HepG2 (cell line): Measurements from ENCODE around the gene SNRNP48. TPM values are rescaled to one million over a fixed set of nuclear protein-coding genes. Genes with fewer than 3 reads are reported as not detected.

Source experiments
- AGO2 ChIP-seq: fragments of 200-400 bp; formaldehyde crosslinking; optimal IDR thresholded peaks from 2 replicates; pipeline ENCODE3; 2017; ENCODE audit warnings: mild to moderate bottlenecking, low read depth, low read length, moderate library complexity
- ATF7-NPFF ChIP-seq: sonication (generic); formaldehyde crosslinking; IDR thresholded peaks from 2 replicates; pipeline ENCODE4 v1.8.1; 2023; ENCODE audit warnings: mild to moderate bottlenecking, low read depth, missing genetic modification reagents, moderate library complexity
- CHD2 ChIP-seq: IDR thresholded peaks from 2 replicates; pipeline ENCODE4 v1.6.1; 2011; ENCODE audit warnings: low read depth, low read length, improper control_type of control experiment
- DPF2 ChIP-seq: sonication (generic); formaldehyde crosslinking; IDR thresholded peaks from 2 replicates; pipeline ENCODE4 v1.4.0; 2020; ENCODE audit warnings: mild to moderate bottlenecking, low read depth, missing genetic modification reagents, borderline replicate concordance
- FOXC1 ChIP-seq: sonication (generic); formaldehyde crosslinking; IDR thresholded peaks from 2 replicates; pipeline ENCODE4 v1.8.0; 2022; ENCODE audit warnings: mild to moderate bottlenecking, missing genetic modification reagents, borderline replicate concordance
- FOXO1 ChIP-seq: sonication (generic); formaldehyde crosslinking; IDR thresholded peaks from 2 replicates; pipeline ENCODE4 v1.4.0; 2020; ENCODE audit warnings: missing genetic modification reagents
- HNF4G ChIP-seq, 2 experiments: sonication (generic) in 1 of 2; formaldehyde crosslinking in 1 of 2; IDR thresholded peaks; 2 replicates each; pipeline versions ENCODE4 v1.4.0 to v1.6.1; 2011 to 2020; ENCODE audit warnings: borderline replicate concordance in 2 of 2, low read depth in 2 of 2, mild to moderate bottlenecking in 2 of 2, low read length in 1 of 2, missing genetic modification reagents in 1 of 2, moderate library complexity in 1 of 2
- IKZF4 ChIP-seq: sonication (generic); formaldehyde crosslinking; IDR thresholded peaks from 2 replicates; pipeline ENCODE4 v1.5.1; 2020; ENCODE audit warnings: borderline replicate concordance, mild to moderate bottlenecking, low read depth, missing genetic modification reagents; ENCODE audit errors: not compliant biosample characterization
- JDP2 ChIP-seq: sonication (generic); formaldehyde crosslinking; IDR thresholded peaks from 2 replicates; pipeline ENCODE4 v1.8.1; 2022; ENCODE audit warnings: missing genetic modification reagents, borderline replicate concordance
- JUNB ChIP-seq: sonication (generic); formaldehyde crosslinking; IDR thresholded peaks from 2 replicates; pipeline ENCODE4 v1.8.0; 2022; ENCODE audit warnings: missing genetic modification reagents, mild to moderate bottlenecking, borderline replicate concordance
- KAT8 ChIP-seq: IDR thresholded peaks from 2 replicates; pipeline ENCODE4 v1.6.1; 2016; ENCODE audit warnings: missing genetic modification reagents, missing compliant biosample characterization
- KDM4B ChIP-seq: sonication (generic); formaldehyde crosslinking; IDR thresholded peaks from 2 replicates; pipeline ENCODE4 v1.4.0; 2020; ENCODE audit warnings: missing genetic modification reagents
- MTF2 ChIP-seq: sonication (generic); formaldehyde crosslinking; IDR thresholded peaks from 2 replicates; pipeline ENCODE4 v1.5.0; 2020; ENCODE audit warnings: missing genetic modification reagents, borderline replicate concordance
- NCOA5 ChIP-seq: sonication (generic); formaldehyde crosslinking; IDR thresholded peaks from 2 replicates; pipeline ENCODE4 v1.4.0; 2020; ENCODE audit warnings: missing genetic modification reagents
- SNAI1 ChIP-seq: sonication (generic); formaldehyde crosslinking; IDR thresholded peaks from 2 replicates; pipeline ENCODE4 v1.5.0; 2020; ENCODE audit warnings: mild to moderate bottlenecking, missing genetic modification reagents, borderline replicate concordance
- SRY ChIP-seq: sonication (generic); formaldehyde crosslinking; IDR thresholded peaks from 2 replicates; pipeline ENCODE4 v1.8.0; 2022; ENCODE audit warnings: mild to moderate bottlenecking, missing genetic modification reagents
- THAP11 ChIP-seq: IDR thresholded peaks from 2 replicates; pipeline ENCODE4 v1.6.1; 2016; ENCODE audit warnings: missing biosample characterization, missing genetic modification reagents
- TOPORS ChIP-seq: sonication (generic); formaldehyde crosslinking; IDR thresholded peaks from 2 replicates; pipeline ENCODE4 v1.8.0; 2023; ENCODE audit warnings: mild to moderate bottlenecking, missing genetic modification reagents
- ZBTB42 ChIP-seq: sonication (generic); formaldehyde crosslinking; IDR thresholded peaks from 2 replicates; pipeline ENCODE4 v1.5.0; 2020; ENCODE audit warnings: mild to moderate bottlenecking, missing genetic modification reagents
- ZIK1 ChIP-seq: sonication (generic); formaldehyde crosslinking; IDR thresholded peaks from 2 replicates; pipeline ENCODE4 v1.5.0; 2020; ENCODE audit warnings: mild to moderate bottlenecking, low read depth, missing genetic modification reagents, borderline replicate concordance
- ZNF12 ChIP-seq: sonication (generic); formaldehyde crosslinking; IDR thresholded peaks from 2 replicates; pipeline ENCODE4 v1.5.0; 2020; ENCODE audit warnings: missing genetic modification reagents
- ZNF260 ChIP-seq: sonication (generic); formaldehyde crosslinking; IDR thresholded peaks from 2 replicates; pipeline ENCODE4 v1.4.0; 2020; ENCODE audit warnings: missing genetic modification reagents, low read depth, mild to moderate bottlenecking, borderline replicate concordance
- ZNF496 ChIP-seq: sonication (generic); formaldehyde crosslinking; IDR thresholded peaks from 2 replicates; pipeline ENCODE4 v1.8.1; 2023; ENCODE audit warnings: mild to moderate bottlenecking, moderate library complexity, missing genetic modification reagents; ENCODE audit not compliant: insufficient replicate concordance
- ZNF556 ChIP-seq: sonication (generic); formaldehyde crosslinking; IDR thresholded peaks from 2 replicates; pipeline ENCODE4 v1.4.0; 2020; ENCODE audit warnings: mild to moderate bottlenecking, missing genetic modification reagents, borderline replicate concordance
- ZNF607 ChIP-seq: sonication (generic); formaldehyde crosslinking; IDR thresholded peaks from 2 replicates; pipeline ENCODE4 v1.5.1; 2020; ENCODE audit warnings: missing genetic modification reagents, mild to moderate bottlenecking, borderline replicate concordance
- polyA plus RNA-seq, 8 experiments: library from polyadenylated mRNA; depleted of rRNA in 3 of 8; stranded (reverse) in 7 of 8; unstranded in 1 of 8; fragments of >200 nt; fragmentation: Illumina TruSeq in 4 of 8; extraction: Trizol in 4 of 8; gene quantifications; 2 replicates each; pipeline versions ENCODE4 v1.2.1 to v1.2.3, GENCODE V29; 2011 to 2016; ENCODE audit warnings: low read depth in 4 of 8, missing spikeins in 1 of 8, mixed read lengths in 1 of 8; ENCODE audit not compliant: insufficient read depth in 1 of 8
- total RNA-seq, 5 experiments: library from RNA; depleted of rRNA; stranded (reverse); fragments of >200 nt; fragmentation: Illumina TruSeq; extraction: Trizol; gene quantifications; 2 replicates each; pipeline ENCODE4 v1.2.3, GENCODE V29; 2016; ENCODE audit warnings: low read depth in 1 of 5
- TF ChIP-seq, protein P1 (sequence below): sonication (generic); formaldehyde crosslinking; IDR thresholded peaks from 2 replicates; pipeline ENCODE4 v1.9.0; 2021; ENCODE audit warnings: missing genetic modification reagents, mild to moderate bottlenecking, borderline replicate concordance
- TF ChIP-seq, protein P2 (sequence below): sonication (generic); formaldehyde crosslinking; IDR thresholded peaks from 2 replicates; pipeline ENCODE4 v1.8.0; 2022; ENCODE audit warnings: mild to moderate bottlenecking, missing genetic modification reagents; ENCODE audit not compliant: insufficient replicate concordance

SNRNP48 gene
- total and polyA plus RNA-seq, 2 of the 13 experiments (the other 11 are each of a cell fraction or from before 2014, with no cell fraction given): 17.5 to 47.5 TPM

DNA sequence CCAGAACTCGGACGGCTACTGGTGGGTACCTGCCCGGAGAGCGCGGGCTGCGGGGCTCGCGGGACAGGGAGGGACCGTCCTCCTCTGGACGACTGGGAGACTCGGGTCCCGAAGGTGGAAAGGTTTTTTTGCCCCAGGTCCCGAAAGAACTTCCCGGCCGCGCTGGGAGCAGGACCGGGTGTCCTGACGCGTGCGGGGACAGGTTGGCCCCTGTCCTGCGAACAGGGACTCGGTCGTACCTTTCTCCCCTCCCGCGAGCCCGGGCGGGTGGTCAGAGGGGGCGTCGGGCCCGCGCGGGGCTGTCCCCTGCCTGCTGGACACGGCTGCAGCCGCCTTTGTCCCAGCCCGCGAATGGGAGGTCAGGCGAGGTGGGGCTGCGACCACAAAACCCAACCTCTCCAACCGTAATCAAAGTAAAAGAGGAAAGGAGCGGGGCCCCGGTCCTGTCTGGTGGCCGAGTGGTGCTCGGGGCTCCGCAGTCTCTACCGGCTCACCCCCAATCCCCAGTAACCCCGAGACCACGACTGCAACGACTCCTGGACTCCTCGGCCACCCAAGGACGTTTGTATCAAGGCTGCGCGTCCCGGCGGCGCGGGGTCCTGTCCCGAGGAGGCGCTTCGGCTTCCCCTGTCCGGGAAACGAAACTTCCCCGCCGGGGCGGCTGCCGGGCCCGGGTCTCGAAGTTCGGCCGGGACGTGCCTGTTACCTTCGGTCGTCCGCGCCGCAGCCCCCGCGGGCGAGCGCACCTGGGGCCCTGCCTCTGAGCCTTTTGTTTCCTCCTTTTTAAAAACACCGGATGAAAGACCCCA, 47.7 kb upstream of the SNRNP48 start (continued):
- TF ChIP-seq FOXC1 (CRISPR knock-in tag) (no peak; the same call in 1 of the 2 replicates), KDM4B (CRISPR knock-in tag) (0 out of 2 replicates have a peak, but pooled peaks have one; percentile 70), KAT8 (CRISPR knock-in tag) (peak; percentile 10; the same call in 1 of the 2 replicates), HNF4G (IDR thresholded peaks at IDR 0.05; ENCODE audit: borderline replicate concordance, low read depth, low read length) (no peak), HNF4G (CRISPR knock-in tag; IDR thresholded peaks at IDR 0.05; ENCODE audit: borderline replicate concordance, low read depth) (no peak; the same call in 1 of the 2 replicates), TOPORS (CRISPR knock-in tag) (no peak), FOXO1 (no peak), CHD2 (no peak), ZNF496 (no peak), ZBTB42 (CRISPR knock-in tag) (peak; percentile 48; the same call in 1 of the 2 replicates), ZIK1 (CRISPR knock-in tag) (no peak), ZNF556 (CRISPR knock-in tag) (no peak), DPF2 (no peak), IKZF4 (CRISPR knock-in tag) (no peak), THAP11 (no peak), SRY (CRISPR knock-in tag) (no peak), ZNF260 (CRISPR knock-in tag) (no peak), JDP2 (CRISPR knock-in tag) (no peak), JUNB (peak; percentile 3; the same call in 1 of the 2 replicates), AGO2 (peak; percentile 97), MTF2 (CRISPR knock-in tag) (no peak), SNAI1 (CRISPR knock-in tag) (0 out of 2 replicates have a peak, but pooled peaks have one; percentile 22), ATF7-NPFF (CRISPR knock-in tag) (peak; percentile 32; the same call in 1 of the 2 replicates), NCOA5 (CRISPR knock-in tag) (no peak), ZNF12 (no peak; the same call in 1 of the 2 replicates), ZNF607 (CRISPR knock-in tag) (peak; percentile 51)
- TF ChIP-seq, protein P1, sequence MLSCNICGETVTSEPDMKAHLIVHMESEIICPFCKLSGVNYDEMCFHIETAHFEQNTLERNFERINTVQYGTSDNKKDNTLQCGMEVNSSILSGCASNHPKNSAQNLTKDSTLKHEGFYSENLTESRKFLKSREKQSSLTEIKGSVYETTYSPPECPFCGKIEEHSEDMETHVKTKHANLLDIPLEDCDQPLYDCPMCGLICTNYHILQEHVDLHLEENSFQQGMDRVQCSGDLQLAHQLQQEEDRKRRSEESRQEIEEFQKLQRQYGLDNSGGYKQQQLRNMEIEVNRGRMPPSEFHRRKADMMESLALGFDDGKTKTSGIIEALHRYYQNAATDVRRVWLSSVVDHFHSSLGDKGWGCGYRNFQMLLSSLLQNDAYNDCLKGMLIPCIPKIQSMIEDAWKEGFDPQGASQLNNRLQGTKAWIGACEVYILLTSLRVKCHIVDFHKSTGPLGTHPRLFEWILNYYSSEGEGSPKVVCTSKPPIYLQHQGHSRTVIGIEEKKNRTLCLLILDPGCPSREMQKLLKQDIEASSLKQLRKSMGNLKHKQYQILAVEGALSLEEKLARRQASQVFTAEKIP (CRISPR knock-in tag): no peak
- TF ChIP-seq, protein P2, sequence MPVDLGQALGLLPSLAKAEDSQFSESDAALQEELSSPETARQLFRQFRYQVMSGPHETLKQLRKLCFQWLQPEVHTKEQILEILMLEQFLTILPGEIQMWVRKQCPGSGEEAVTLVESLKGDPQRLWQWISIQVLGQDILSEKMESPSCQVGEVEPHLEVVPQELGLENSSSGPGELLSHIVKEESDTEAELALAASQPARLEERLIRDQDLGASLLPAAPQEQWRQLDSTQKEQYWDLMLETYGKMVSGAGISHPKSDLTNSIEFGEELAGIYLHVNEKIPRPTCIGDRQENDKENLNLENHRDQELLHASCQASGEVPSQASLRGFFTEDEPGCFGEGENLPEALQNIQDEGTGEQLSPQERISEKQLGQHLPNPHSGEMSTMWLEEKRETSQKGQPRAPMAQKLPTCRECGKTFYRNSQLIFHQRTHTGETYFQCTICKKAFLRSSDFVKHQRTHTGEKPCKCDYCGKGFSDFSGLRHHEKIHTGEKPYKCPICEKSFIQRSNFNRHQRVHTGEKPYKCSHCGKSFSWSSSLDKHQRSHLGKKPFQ: peak; percentile 6
